ENCODE data around the gene COPS3. TPM values are rescaled to one million over a fixed set of nuclear protein-coding genes. Genes with fewer than 3 reads are reported as not detected.
A peak's percentile ranks its signal among the peaks of the same experiment; 100 is the strongest.

Gene COPS3
- total RNA-seq, 1 experiment from 2014 or later: 73.6 TPM

GRCh38 chr17:17204635-17205231 is 76.3 kb downstream of the COPS3 start:
- BruUV-seq (replicated peaks): no TSS peak
- TF ChIP-seq TCF7L2 (IDR thresholded peaks at IDR 0.05; ENCODE audit: low read depth, low read length): no peak
- no peak for TF ChIP-seq CTCF (IDR thresholded peaks at IDR 0.05)
- TF ChIP-seq POLR2AphosphoS5 (IDR thresholded peaks at IDR 0.05; ENCODE audit: low read depth, low read length): no peak
- no peak for TF ChIP-seq REST (IDR thresholded peaks at IDR 0.05; ENCODE audit: insufficient read depth in 1 of 2, low read depth in 2 of 2, low read length in 1 of 2)
- no peak for TF ChIP-seq SIN3A (IDR thresholded peaks at IDR 0.05; ENCODE audit: borderline replicate concordance, insufficient read depth, low read depth, low read length)
- intact Hi-C loops (cut with micrococcal nuclease; ENCODE audit: unreplicated experiment) (no loop called here), in situ Hi-C loops (cut with HindIII; ENCODE audit: low pct_unique_long_range_greater_than_20kb, low sequenced_read_pairs) (no loop called here)
- CTCF ChIA-PET: no interaction called here
- Histone ChIP-seq H3K27me3 (ENCODE audit: control insufficient read depth, insufficient read depth, low read length) (no peaks in the 10 kb centered on the region), H3K27ac (ENCODE audit: low read length) (peak overlapping the region; percentile 63; the same call in 1 of the 2 replicates), H3K9me3 (ENCODE audit: control insufficient read depth, insufficient read depth, low read depth, low read length) (no peaks in the 10 kb centered on the region), H3K4me3 (ENCODE audit: low read depth in 2 of 2, low read length in 2 of 2) (peak overlapping the region; percentile 56 to 67), H3K36me3 (ENCODE audit: control insufficient read depth, insufficient read depth, low read length) (no peaks in the 10 kb centered on the region), H3K4me1 (ENCODE audit: control insufficient read depth, insufficient read depth, low read length) (peaks cover 8% of the 10 kb centered on the region)
- DNase-seq (ENCODE audit: low read depth, low spot score) (no peak), ATAC-seq (no peak)
- POLR2A ChIA-PET: no interaction called here

GRCh38 chr17:17204041-17204591 is 76.9 kb downstream of the COPS3 start:
- ChIA-PET POLR2A (no interaction called here), CTCF (no interaction called here)
- Histone ChIP-seq H3K4me1 (ENCODE audit: control insufficient read depth, insufficient read depth, low read length) (peaks cover 8% of the 10 kb centered on the region), H3K27me3 (ENCODE audit: control insufficient read depth, insufficient read depth, low read length) (no peaks in the 10 kb centered on the region), H3K4me3 (ENCODE audit: low read depth in 2 of 2, low read length in 2 of 2) (peak overlapping the region in 1 of 2 experiments; percentile 67; a peak in 2 of 4 replicates), H3K27ac (ENCODE audit: low read length) (no peak overlapping the region), H3K9me3 (ENCODE audit: control insufficient read depth, insufficient read depth, low read depth, low read length) (no peaks in the 10 kb centered on the region), H3K36me3 (ENCODE audit: control insufficient read depth, insufficient read depth, low read length) (no peaks in the 10 kb centered on the region)
- in situ Hi-C loops (cut with HindIII; ENCODE audit: low pct_unique_long_range_greater_than_20kb, low sequenced_read_pairs): no loop called here
- DNase-seq (ENCODE audit: low read depth, low spot score): no peak
- ATAC-seq: no peak
- intact Hi-C loops (cut with micrococcal nuclease; ENCODE audit: unreplicated experiment): no loop called here
- no TSS peak for BruUV-seq (replicated peaks)
- TF ChIP-seq CTCF (IDR thresholded peaks at IDR 0.05): no peak
- no peak for TF ChIP-seq SIN3A (IDR thresholded peaks at IDR 0.05; ENCODE audit: borderline replicate concordance, insufficient read depth, low read depth, low read length)
- TF ChIP-seq TCF7L2 (IDR thresholded peaks at IDR 0.05; ENCODE audit: low read depth, low read length): no peak
- TF ChIP-seq POLR2AphosphoS5 (IDR thresholded peaks at IDR 0.05; ENCODE audit: low read depth, low read length): no peak

Data from Panc1 (cell line).